Measurements from ENCODE around the gene MUC5AC.
"Not testable (repeated sequence)": the region's sequence is repeated elsewhere in the genome, so short reads cannot be mapped to it uniquely, and the experiment has no call there.

MUC5AC gene

GRCh38 chr11:1157645-1158591, at the start of gene MUC5AC:
MUC5AC (plus strand) TSS chr11:1157953; CDS start chr11:1158000, 47 bp downstream.
- no peak for DNase-seq (ENCODE audit: low read depth, low spot score)

- DNase-seq (ENCODE audit: low read depth, low spot score) = no peak
Measured at GRCh38 chr11:1108246-1108900, 49.4 kb upstream of the MUC5AC start.

- no peak for DNase-seq (ENCODE audit: low read depth, low spot score)
Measured at GRCh38 chr11:1109101-1109917, 48.4 kb upstream of the MUC5AC start.

GRCh38 chr11:1109918-1110705, 47.6 kb upstream of the MUC5AC start:
- DNase-seq (ENCODE audit: low read depth, low spot score) = no peak

GRCh38 chr11:1111545-1112212, 46.1 kb upstream of the MUC5AC start:
- DNase-seq (ENCODE audit: low read depth, low spot score) = no peak

- no peak for DNase-seq (ENCODE audit: low read depth, low spot score)
Measured at GRCh38 chr11:1112351-1113191, 45.2 kb upstream of the MUC5AC start.

- DNase-seq (ENCODE audit: low read depth, low spot score) = no peak
Measured at GRCh38 chr11:1113405-1114201, 44.1 kb upstream of the MUC5AC start.

GRCh38 chr11:1115292-1115691, 42.5 kb upstream of the MUC5AC start:
- not testable (repeated sequence) for DNase-seq (ENCODE audit: low read depth, low spot score)

- no peak for DNase-seq (ENCODE audit: low read depth, low spot score)
Measured at GRCh38 chr11:1116104-1116503, 41.6 kb upstream of the MUC5AC start.

GRCh38 chr11:1116666-1117390, 40.9 kb upstream of the MUC5AC start:
- no peak for DNase-seq (ENCODE audit: low read depth, low spot score)

- DNase-seq (ENCODE audit: low read depth, low spot score) = no peak
Measured at GRCh38 chr11:1117992-1118391, 39.8 kb upstream of the MUC5AC start.

- no peak for DNase-seq (ENCODE audit: low read depth, low spot score)
Measured at GRCh38 chr11:1118755-1119603, 38.8 kb upstream of the MUC5AC start.

- DNase-seq (ENCODE audit: low read depth, low spot score) = no peak
Measured at GRCh38 chr11:1119604-1120146, 38.1 kb upstream of the MUC5AC start.

GRCh38 chr11:1120532-1121330, 37.0 kb upstream of the MUC5AC start:
- no peak for DNase-seq (ENCODE audit: low read depth, low spot score)

- DNase-seq (ENCODE audit: low read depth, low spot score) = no peak
Measured at GRCh38 chr11:1121331-1121812, 36.4 kb upstream of the MUC5AC start.
